Renal cortical epithelial cell (primary cell): Measurements from ENCODE around the gene ROGDI. TPM values are rescaled to one million over a fixed set of nuclear protein-coding genes. Genes with fewer than 3 reads are reported as not detected.

Experiments
- DNase-seq: peaks from one replicate; pipeline ENCODE4 v3.0.0-alpha.2; 2011; ENCODE audit warnings: low read depth
- total RNA-seq: library from RNA; depleted of rRNA; stranded (reverse); fragments of >200 nt; gene quantifications from 2 replicates; pipeline ENCODE4 v1.2.3, GENCODE V29; 2014

The ROGDI gene
- total RNA-seq, 1 donor from 2014 or later: 16.3 TPM

DNA sequence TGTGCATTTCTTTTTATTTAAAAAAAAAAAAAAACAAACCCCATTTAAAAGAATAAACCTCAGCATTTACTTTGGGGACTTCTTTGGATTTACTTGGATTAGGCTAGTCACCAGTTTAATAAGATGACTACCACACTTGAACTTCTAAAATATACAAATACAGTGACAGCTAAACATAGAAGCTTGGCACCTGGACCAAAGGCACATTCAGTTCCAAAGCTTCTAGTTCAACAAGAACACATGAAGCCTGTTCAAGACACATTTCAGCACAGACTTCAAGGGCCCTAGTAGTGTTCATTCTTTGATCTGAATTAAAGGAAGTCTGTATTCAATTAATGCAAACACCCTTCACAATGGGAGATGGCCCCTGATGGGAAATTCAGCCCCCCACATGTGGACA is 11.6 kb upstream of the ROGDI start:
- no peak for DNase-seq

DNA sequence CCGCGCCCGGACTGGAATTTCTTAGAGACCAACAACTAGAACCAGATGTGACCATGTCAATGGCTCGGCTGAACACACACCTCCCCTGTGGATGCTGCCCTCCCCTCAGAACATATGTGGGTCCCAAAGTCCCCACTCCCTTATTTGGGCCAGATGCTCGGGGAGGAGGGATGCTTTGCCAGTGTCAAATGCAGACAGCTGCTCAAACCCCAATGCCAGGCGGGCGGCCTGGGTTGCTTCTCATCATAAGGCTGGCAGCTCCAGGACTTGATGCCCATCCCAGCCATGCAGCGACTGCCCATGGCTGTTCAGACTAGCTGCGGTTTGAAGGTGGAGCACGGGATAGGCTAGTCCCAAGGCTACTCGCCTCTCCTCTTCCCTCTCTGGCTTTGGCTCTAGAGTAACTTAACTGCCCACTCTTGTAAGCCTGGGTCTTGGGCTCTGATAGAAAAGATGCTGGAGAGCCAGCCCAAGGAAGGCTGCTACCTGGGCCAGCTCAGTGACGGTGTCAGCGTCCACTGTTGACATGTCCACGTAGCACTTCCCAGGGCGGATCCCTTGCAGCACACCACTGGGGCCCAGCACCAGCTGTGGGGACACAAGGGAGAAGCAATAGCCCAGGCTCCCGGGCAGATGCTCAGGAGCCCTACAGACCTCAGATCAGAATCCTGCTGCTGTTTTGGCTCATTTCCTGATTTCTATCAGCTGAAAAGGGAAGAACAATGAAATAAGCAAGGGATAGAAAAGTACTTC is 11.0 kb upstream of the ROGDI start:
- no peak for DNase-seq

- DNase-seq: no peak
Observed at GRCh38 chr16:4811773-4812172, 9.3 kb upstream of the ROGDI start.

DNA sequence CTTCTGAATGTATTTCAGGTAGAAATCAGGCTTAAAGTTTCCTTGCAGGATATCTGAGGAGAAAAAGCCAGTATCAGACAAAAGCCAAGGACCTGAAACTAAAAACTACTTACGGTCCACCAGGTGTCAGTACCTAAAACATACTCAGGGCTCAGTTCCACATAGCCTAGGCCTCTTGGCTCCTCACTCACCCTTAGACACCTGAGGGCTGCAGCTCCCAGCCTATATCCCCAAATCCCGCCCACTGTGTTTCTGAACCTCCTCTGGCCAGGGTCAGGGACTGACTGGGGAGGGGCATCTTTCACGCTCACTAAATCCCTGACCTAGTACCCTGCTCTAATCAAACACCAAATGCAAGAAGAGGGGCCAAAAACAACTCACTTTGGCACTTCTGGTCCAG is 8.8 kb upstream of the ROGDI start:
- DNase-seq: no peak

DNA sequence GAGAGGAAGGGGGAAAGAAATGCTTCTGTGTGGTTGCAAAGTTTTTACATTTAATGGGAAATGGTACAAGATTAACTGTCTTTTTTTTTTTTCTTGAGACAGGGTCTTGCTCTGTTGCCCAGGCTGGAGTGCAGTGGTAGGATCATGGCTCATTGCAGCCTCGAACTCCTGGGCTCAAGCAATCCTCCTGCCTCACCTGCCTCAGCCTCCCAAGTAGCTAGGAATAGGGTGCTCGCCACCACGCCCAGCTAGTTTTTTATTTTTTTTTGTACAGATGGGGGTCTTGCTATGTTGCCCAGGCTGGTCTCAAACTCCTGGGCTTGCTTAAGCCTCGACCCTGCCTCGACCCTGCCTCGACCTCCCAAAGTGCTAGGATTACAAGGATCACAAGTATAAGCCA is 3.8 kb upstream of the ROGDI start:
- DNase-seq: no peak

- no peak for DNase-seq
Observed at GRCh38 chr16:4805231-4805630, 2.8 kb upstream of the ROGDI start.

DNA sequence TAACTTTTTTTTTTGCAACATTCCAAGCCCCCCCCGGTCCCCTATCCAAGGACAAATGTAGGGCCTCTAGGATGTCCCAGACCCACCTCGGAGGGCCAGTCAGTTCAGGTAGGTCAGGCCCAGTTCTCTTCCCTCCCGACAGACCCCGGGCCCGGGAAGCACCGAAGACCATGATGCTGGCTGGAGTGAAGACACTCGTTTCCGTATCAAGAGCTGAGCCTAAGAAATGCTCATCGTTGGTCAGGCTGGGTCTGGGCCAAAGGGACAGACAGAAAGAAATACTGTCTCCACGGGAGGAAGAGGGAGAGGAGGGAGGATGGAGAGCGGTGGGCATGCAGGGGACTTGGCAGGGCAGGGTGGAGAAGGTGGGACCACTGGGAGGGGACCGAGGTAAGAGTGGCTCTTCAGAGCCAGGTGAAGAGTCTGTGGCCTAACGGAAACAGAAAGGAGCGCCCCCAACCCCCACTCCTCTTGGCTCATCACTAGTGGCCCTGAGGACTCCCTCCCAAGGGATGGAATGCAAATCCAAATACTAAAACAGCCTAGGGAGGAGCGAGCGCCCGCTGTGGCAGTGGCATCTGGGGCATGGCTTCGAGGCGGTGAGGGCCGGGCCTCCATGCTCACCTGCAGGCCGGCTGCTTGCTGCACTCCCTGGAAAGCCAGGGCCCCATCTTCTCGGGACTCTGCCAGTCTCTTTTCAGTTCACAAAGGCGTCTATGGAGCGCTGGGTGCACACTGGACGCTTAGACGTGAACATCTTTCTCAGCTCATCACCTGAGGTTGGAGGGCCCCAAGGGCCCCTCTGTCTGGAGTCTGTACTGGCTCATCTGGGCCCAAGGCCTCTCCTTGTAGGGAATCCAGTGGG is 1.7 kb upstream of the ROGDI start:
- no peak for DNase-seq

GRCh38 chr16:4803401-4803844 is 990 bp upstream of the ROGDI start:
- no peak for DNase-seq

DNA sequence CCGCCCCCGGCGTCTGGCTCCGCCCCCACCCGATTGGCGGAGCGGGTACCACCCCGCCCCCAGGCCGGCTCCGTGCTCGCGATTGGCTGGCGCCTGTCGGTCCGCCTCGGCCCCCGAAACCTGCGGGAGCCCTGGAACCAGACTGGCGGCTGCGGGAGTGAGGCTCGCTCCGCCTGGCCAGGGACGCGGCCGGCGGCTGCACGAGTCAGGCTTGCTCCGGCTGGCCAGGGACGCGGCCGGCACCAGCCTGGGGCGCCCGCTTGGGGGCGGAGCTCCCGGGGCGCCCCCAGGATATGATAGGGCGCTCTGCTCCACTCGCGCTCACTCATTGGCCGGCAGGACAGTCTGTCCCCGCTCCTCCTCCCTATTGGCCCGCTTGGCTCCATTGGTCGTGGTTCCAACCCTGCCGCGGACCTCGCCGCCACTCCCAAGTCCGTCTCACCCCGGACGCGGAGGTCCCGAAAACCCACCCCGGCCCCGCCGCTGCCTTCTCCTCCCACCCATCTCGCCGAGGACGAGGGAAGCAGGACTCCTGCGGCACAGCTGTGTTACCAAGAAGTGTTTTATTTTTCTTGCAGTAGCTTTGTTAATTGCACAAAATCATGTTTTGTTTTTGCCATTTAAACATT is 340 bp upstream of the ROGDI start:
- peak; percentile 72 for DNase-seq

DNA sequence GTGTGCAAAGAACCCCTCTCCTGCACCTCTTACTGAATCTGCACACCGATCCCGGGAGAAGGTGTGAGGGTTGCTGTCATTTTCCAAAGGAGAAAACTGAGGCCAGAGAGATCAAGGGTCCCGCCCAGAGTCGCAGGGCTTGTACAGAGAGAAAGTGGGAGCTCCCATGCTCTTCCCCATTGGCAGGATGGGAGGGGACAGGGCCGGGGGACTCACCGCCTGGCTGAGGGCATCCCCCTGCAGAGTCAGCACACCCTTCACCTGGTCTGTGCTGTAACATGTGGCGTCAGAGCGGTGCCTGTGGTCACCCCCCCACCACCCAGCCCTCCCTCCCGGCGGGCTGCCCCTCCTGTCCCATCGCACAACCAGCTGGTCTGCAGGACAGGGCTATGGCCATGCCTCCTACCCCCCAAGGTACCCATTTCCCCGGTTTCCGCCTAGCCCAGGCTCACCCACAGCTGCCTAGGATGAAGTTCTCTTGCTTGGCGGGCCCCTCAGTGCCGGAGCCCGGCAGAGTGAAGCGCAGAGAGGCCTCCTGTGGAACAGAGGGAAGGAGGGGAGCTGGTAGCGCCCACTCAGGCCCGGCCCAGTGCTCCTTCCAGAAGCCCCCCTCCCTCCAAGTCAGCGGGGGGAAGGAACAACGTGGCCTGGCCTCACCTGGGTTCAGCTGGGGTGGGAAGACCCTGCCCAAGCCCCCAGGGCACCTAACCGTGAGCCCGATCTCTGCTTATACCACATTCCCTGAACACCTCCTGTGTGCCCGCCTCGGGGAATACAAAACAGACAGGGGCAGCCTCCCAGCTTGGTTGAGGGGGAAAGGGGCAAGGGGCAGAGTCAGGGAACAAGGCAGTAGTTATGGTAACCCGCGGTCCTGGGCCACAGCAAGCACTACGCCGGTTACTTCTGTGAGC is 1.1 kb downstream of the ROGDI start:
- DNase-seq: no peak

DNA sequence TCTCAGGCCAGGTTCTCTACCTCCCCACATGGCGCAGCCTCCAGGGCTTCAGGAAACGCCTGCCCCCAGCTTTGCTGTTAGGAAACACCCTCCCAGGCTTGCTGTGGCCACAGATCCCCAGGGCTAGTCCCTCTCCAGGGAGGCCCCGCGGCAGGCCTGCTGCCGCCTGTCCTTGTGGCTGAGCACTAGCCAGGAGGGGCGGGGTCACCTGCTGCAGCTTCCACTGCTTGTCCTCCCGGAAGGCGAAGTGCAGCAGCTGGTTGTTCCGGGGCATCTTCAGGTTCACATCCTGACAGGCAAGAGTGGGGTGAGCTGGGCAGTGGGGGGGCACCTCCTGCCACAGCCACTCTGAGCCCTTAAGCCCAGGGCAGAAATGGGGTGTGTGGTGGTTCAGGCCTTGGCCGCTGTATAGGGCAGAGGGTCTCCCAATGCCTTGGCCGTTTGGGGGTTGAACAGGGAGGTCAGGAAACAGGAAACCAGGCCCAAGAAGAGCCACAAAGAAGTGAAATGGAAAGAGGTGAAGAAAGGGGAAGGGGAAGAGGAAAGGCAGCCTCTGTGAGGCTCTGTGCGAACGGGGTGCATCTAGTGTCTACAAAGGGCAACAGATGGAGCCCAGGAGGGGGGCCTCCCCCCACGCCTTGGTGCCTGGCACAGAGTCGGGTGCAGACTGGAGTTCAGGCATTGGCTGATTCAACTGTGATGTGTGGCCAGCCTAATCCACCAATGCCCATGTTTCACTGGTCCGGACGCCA is 2.0 kb downstream of the ROGDI start:
- DNase-seq: no peak

- no peak for DNase-seq
Observed at GRCh38 chr16:4799171-4799855, 3.1 kb downstream of the ROGDI start.

- DNase-seq: no peak
Observed at GRCh38 chr16:4798456-4798855, 4.0 kb downstream of the ROGDI start.

DNA sequence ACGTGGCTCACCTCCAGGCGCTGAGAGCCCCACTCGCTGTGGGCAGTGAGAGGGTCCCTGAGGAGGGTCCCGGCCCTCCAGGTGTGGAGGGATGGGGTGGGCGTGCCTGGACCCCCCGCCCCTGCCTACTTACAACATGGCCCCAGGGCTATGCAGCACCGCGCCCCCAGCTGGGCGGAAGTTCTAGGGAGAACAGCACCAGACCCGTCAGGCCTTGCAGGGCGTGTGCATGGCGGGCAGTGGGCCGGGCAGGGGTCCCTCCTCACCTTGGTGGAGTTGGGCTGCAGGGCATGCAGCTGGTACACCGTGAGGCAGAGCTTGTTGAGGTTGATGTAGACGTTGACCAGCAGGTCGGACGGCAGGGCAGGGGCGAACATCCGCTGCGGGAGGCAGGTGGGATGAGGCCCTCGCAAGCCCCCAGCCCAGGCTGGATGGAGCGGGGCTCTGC is 4.6 kb downstream of the ROGDI start:
- no peak for DNase-seq

- no peak for DNase-seq
Observed at GRCh38 chr16:4796982-4797804, 5.2 kb downstream of the ROGDI start.

GRCh38 chr16:4795828-4796572 is 6.4 kb downstream of the ROGDI start:
- no peak for DNase-seq

DNA sequence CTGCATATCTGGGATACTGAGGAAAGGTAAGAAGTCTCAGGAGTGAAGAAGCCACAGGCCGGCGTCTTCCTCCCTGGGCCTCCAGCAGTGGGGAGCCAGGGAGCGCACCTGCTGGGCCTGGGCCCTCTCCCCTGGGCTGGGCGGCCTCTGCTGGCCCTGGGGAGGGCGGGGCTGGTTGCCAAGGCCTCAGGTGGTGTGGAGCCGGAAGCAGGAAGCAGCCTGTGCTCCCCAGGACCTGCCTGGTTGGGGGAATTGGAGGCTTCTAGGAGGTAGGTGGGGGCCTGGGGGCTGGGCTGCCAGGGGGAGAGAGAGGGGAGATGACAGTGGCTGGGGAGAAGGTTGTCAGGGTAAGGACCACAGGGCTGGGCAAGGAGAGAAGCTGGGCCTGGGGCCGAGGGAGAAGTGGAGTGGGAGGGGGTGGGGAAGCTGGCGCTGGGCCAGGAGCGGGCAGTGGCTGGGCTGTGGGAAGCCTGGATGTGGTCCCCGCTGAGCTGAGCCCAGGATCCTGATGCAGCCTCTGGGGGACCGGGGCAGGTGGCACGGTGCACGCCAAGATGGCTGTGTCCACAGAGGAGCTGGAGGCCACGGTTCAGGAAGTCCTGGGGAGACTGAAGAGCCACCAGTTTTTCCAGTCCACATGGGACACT is 7.1 kb downstream of the ROGDI start, which contains the start of gene SMIM22:
SMIM22 (plus strand) TSS at position 189 of the 647 bp plus-strand sequence; CDS start at position 555, 366 bp downstream.
- DNase-seq: no peak
